Measurements from ENCODE around the gene NPRL2. TPM values are rescaled to one million over a fixed set of nuclear protein-coding genes. Genes with fewer than 3 reads are reported as not detected.

The NPRL2 gene
- total RNA-seq, 1 donor from 2014 or later = 26.7 TPM

- peak; percentile 98 for DNase-seq (ENCODE audit: low spot score)
Measured at GRCh38 chr3:50327943-50328691, 22.5 kb downstream of the NPRL2 start, which contains the start of gene TUSC2. TUSC2 (minus strand) TSS chr3:50328223; CDS start chr3:50328099, 124 bp downstream.

GRCh38 chr3:50327129-50327528 is 23.4 kb downstream of the NPRL2 start:
- no peak for DNase-seq (ENCODE audit: low spot score)

- DNase-seq (ENCODE audit: low spot score) = no peak
Measured at GRCh38 chr3:50326182-50326541, 24.4 kb downstream of the NPRL2 start.

GRCh38 chr3:50325497-50326181 is 24.9 kb downstream of the NPRL2 start:
- no peak for DNase-seq (ENCODE audit: low spot score)

GRCh38 chr3:50325113-50325480 is 25.5 kb downstream of the NPRL2 start:
- no peak for DNase-seq (ENCODE audit: low spot score)

GRCh38 chr3:50324351-50325112 is 26.0 kb downstream of the NPRL2 start:
- DNase-seq (ENCODE audit: low spot score) = no peak

DNA sequence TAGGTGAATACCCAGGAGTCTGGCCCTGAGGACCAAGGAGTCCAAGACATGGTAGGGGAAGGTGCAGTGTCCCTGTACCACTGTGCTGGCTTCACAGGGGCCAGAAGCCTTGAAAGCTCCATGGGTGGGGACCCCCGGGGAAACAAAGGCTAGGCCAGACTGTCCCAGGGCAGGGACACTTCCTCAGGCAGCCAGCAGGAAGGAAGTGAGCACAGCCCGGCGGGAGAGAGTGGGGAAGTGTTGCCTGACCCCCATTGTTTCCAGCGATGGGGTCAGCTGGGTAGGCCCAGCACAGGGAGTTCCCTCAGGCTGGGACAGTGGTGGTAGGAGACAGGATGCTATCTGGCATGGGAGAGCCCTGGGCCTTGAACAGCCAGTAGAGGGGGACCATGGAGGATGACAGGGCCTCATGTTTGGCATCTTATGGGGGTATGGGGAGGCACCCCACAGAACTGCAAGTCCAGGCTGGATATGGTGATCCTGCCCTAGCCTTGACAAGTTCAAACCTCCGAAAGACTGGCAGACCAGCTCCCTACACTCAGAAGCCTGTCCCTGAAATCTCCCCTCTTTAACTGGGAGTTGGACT is 26.9 kb downstream of the NPRL2 start:
- no peak for DNase-seq (ENCODE audit: low spot score)

DNA sequence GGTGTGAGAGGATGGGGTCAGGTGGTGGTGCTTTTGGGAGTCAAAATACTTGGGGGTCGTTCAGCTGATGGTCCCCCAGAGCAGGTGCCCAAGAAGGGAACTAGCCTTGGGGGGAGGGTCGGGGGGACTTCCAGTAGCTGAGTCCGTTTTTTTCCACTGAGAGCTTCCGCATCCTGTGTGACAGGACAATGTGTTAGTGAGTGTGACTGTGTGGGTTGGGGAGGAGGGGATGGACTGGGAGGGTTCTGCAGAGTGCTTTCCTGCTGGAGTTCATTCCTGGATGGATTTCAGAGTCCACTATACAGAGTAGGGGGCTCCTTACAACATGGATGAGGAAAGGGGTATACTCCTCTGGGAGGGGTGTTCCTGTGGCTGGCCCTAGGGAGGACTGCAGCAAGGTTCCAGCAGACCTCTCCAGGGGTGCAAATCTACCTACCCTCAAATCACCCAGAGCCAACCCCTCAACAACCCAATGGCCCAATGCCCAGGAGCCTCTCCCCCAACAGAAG is 27.4 kb downstream of the NPRL2 start:
- DNase-seq (ENCODE audit: low spot score) = no peak

DNA sequence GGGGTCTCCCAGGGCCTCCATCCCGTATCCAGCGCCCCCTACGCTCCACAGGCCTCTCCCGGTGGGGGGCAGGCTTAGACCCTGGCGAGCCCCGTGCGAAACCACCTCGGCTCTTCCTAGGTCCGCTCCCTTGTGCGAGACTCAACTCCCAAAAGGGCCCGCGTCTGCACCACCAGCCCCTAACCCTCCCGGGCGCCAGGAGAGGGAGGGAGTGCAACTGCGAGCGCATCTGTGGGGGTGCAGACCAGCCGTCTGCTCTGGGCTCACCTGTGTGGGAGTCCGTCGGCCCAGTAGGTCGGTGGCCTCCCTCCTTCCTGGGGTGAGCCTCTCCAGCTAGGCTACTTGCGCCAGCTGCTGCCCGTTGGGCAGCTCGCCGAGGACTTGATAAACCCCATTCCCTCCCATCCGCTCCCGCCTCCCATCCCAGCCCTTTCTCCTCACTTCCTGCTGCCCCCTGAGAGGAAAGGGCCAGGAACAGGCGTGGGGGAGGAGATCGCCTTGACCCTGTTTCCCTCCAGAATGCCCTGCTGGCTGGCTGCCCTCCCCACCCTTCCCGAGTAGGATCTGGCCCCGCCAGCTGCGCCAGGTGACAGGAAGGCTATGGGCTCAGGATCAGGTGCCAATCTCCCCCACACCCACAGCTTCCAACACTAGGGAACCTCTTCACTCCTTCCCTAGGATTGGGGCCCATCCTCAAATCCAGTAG is 28.0 kb downstream of the NPRL2 start, which contains the start of gene HYAL2:
Gene HYAL2, minus strand, starts transcription at position 360 of the 706 bp plus-strand sequence. CDS start 2,256 bp downstream, outside the sequence.
- no peak for DNase-seq (ENCODE audit: low spot score)

GRCh38 chr3:50322115-50322385 is 28.5 kb downstream of the NPRL2 start:
- DNase-seq (ENCODE audit: low spot score) = no peak

GRCh38 chr3:50321336-50322114 is 29.1 kb downstream of the NPRL2 start:
- DNase-seq (ENCODE audit: low spot score) = peak; percentile 89

GRCh38 chr3:50320853-50321335 is 29.7 kb downstream of the NPRL2 start:
- peak; percentile 74 for DNase-seq (ENCODE audit: low spot score)

GRCh38 chr3:50319894-50320625 is 30.5 kb downstream of the NPRL2 start:
- no peak for DNase-seq (ENCODE audit: low spot score)

- DNase-seq (ENCODE audit: low spot score) = no peak
Measured at GRCh38 chr3:50319181-50319893, 31.2 kb downstream of the NPRL2 start.

DNA sequence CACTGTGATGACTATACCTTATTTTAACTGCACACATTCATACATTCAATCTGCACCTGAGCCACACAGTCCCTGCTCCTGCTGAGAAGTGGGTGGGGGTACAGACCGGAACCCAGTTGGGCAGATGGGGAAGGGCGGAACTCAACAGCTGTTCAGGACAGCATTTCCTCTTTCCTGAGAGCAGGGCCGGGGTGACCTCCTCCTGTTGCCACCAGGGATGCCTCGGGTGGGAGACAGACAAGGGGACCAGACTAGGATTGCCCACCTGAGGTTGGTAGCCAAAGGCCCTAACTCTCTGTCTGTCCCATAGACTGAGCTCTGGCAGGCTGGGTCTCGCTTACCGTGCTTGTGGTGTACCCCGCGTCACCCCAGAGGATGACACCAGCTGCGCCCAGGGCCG is 32.0 kb downstream of the NPRL2 start:
- DNase-seq (ENCODE audit: low spot score) = no peak

DNA sequence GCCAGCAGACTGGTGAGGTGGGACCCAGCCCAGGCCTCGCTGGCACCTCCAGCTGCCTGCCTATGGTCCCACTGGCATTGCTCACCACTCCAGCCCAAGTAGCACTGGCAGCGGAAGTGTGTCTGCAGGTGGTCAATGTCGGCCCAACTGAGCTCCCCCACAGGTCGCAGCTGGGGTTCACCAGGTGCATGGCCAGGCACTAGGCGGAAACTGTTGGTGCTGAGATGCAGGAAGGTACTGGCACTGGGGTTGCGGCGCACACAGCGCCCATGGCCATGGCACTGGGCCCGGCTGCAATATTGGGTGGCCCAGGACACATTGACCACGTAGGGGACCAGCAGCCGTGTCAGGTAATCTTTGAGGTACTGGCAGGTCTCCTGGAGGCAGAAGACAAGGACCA is 32.4 kb downstream of the NPRL2 start:
- no peak for DNase-seq (ENCODE audit: low spot score)

GRCh38 chr3:50317300-50317699 is 33.3 kb downstream of the NPRL2 start:
- peak; percentile 60 for DNase-seq (ENCODE audit: low spot score)

DNA sequence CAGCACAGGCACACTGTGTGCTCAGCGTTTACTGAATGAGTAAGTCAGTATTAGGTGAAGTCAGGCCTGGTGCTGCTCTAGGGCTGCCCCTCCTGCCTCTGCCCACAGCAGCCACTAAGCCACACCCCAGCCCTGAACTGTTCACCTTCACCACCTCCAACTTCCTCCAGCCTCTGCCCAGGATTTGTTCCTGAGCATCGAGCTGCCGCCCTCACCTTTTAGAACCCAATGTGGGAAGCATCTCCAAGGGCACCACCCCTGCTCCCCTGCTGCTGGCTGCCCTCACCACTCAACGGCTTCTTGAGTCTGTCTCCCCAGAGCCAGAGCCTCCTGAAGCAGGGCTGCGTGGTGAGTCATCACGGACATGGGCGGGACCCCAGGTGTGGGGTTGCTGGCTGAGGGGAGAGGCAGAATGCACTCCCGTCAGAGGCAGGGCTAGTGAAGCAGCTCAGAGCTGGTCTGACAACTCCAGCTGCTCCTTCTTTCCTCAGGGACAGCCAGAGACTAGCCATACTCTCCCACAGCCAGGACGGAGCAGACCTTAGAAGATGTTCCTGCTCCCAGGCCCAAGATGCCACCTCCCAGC is 33.8 kb downstream of the NPRL2 start:
- DNase-seq (ENCODE audit: low spot score) = peak; percentile 90

DNA sequence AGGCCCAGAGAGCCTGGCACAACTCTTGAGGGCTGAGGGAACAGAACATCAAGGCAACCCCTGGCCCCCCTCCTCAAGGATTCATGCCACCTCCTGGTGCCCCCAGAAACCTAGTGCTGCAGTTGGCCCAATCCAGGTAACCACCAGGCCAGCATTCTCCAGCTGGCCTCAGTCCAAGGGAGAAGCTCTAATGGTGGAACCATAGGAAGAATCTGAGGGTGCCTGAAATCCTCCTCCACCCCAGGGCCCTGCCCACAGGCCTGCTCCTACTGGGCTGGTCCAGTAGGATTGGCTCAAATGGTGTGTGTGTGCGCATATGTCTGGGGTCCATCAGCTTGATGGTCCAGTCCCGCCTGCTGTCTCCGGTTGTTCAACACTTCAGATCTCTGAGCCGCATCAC is 35.8 kb downstream of the NPRL2 start:
- no peak for DNase-seq (ENCODE audit: low spot score)

Measured in mucosa of gallbladder (tissue), 1 donor.